GM19468 (cell line): ENCODE results near the gene MARS1.
"Not testable (repeated sequence)": the region's sequence is repeated elsewhere in the genome, so short reads cannot be mapped to it uniquely, and the experiment has no call there.

Experiments used
- ATAC-seq: cut with Tn5 transposase; IDR thresholded peaks from one replicate; pipeline ENCODE4 v1.9.1; 2021; ENCODE audit warnings: mild to moderate bottlenecking, moderate library complexity, moderate number of reproducible peaks; ENCODE audit not compliant: unreplicated experiment; ENCODE audit errors: extremely low read depth

Gene MARS1

DNA sequence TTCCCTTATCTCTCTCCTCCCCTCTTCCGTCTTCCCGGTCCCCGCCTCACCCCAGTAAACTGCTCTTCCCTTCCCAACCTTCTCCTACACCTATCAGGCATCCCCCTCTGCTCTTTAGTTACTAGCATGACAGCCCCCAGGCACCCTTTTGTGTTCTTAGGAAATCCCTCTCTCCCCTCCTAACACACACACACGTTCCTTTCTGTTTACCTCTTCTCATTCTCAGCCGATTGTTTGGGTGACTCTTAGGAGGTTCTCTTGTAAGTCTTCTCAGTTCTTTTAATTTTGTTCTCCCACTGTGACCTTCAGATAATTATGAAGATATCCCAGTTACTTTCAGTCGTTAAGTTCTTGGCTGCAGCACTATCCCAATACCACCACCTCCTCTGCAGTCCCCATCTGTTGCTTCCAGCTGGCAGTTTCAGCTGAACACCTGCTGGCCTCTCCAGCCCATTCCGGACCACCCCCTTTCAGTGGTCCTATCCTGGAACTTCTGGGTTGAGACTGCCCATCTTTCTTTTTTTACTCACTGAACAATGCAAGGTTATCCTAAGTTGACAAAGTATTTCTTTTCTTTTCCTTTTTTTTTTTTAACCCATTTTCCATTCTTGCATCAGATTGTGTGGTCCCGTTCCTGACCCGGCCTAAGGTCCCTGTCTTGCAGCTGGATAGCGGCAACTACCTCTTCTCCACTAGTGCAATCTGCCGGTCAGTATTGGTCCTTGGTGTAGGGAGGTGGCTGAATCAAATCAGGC lies 711 bp downstream of the MARS1 start:
- ATAC-seq = no peak

DNA sequence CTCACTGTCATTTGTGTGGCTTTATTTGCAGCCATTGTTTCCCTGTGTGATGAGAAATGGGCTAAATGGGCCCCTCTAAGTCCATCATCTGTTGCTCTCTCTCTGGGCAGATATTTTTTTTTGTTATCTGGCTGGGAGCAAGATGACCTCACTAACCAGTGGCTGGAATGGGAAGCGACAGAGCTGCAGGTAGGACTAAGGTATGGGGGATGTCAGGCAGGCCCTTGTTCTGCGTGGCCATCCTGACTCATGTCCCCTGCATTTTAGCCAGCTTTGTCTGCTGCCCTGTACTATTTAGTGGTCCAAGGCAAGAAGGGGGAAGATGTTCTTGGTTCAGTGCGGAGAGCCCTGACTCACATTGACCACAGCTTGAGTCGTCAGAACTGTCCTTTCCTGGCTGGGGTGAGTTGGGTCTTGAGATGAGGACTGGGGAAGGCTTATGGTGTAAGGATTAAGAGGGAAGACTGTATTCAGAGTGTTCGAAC lies 1.3 kb downstream of the MARS1 start:
- ATAC-seq = no peak

DNA sequence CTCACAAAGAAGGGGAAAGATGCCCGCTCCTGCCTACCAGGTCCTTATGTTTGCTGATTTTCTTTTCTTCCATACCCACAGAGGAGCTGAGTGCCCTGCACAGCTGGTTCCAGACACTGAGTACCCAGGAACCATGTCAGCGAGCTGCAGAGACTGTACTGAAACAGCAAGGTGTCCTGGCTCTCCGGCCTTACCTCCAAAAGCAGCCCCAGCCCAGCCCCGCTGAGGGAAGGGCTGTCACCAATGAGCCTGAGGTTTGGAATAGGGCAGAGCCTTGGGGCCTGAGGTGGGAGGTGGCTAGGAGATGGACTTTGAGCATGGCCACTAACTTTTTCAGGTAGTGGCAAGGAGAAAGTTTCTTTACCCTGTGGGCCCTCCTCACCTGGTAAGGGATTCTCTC lies 2.3 kb downstream of the MARS1 start:
- no peak for ATAC-seq

DNA sequence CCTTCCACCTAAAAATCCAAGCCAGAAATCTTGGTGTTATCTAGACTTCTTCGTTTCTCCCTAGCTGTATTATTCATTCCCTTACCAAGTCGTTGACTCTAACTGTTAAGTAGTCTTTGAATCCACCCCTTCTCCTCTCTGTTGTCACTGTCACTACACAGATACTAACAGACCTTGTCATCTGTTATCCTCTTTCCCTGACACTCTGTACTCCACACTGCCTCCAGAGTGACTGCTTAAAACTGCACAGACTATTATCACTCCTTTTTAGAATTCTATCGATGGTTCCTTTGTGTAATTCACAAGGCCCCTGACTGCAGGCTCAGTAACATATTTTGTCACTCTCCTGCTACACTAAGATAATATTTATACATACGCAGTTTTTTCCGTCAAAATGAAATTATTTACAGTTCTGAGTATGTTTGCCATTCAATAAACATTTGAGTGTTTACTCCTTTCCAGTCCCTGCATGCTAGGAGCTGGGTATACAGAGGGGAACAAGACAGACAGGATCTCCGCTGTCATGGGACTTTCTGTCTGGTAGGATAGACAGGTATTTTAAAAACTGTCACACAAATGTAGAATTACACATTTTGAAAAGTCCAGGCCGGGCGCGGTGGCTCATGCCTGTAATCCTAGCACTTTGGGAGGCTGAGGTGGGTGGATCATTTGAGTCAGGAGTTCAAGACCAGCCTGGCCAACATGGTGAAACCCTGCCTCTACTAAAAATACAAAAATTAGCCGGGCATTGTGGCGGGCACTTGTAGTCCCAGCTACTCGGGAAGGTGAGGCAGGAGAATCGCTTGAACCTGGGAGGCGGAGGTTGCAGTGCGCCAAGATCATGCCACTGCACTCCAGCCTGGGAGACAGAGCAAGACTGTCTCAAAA lies 3.8 kb downstream of the MARS1 start:
- no peak for ATAC-seq

DNA sequence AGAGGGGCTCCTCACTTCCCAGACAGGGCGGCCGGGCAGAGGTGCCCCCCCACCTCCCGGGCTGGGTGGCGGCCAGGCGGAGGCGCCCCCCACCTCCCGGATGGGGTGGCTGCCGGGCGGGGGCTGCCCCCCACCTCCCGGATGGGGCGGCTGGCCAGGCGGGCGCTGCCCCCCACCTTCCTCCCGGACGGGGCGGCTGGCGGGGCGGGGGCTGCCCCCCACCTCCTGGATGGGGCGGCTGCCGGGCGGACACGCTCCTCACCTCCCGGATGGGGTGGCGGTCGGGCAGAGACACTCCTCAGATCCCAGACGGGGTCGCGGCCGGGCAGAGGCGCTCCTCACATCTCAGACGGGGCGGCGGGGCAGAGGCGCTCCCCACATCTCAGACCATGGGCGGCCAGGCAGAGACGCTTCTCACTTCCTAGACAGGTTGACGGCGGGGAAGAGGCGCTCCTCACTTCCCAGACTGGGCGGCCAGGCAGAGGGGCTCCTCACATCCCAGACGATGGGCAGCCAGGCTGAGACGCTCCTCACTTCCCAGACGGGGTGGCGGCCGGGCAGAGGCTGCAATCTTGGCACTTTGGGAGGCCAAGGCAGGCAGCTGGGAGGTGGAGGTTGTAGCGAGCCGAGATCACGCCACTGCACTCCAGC lies 7.3 kb downstream of the MARS1 start:
- ATAC-seq = not testable (repeated sequence)

DNA sequence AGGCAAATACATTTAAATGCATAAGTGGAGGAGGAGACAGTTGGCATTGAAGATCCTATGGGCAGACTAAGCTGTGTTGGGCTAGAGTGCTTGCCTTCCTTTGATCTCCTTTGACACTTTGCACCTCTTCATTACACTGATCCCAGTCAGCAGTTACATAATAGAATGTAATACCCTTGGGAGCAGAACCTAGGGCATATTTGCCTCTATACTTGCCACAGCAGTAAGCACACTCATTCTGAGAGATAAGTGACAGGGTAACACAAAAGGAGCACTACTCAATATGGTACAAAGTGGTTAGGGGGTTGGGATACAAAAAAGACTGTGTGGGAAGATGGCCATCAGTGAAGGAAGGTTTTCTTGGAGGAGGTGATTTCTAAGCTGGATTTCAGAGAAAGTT lies 9.0 kb downstream of the MARS1 start:
- ATAC-seq = no peak

DNA sequence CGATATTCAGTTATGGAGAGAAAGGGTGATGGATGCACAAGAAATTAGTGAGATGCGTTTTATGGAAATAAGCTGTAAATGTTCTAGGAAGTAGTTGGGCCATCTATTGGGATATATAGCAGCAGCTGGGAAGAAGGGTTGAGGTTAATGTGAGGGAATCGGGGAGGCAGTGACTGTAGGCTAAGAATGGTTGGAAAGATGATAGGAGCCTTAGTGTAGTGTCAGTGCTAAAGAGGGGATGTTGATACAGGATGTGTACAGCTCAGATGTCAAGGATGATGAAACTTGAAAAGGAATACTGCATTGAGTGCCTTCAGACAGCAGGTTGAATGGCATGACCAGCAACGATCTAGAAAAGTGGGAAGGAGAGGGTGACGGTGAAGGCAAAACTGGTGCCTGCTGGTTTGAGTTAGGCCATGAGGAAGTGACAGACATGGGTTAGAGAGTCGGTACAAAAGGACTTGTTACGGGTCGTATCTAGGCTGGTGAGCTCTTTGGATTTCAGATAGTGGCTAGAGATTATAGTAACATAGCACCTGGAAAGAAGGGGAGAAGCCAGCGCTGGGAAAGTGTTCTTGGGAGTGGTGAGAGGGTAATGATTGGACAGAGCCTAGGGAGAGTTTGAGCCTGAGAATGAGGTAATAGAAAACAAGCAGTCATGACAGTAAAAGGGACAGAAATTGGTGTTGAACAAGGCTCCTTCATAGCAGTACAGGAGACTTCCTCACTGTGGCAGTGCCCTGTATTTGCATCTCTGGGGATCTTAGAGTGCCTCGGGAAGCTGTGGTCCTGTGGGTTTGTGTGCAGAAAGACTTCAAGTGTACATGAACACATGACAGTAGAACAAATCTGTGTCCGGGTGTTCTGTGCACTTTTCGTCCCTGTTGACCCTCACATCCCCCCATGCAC lies 9.6 kb downstream of the MARS1 start:
- ATAC-seq = no peak

DNA sequence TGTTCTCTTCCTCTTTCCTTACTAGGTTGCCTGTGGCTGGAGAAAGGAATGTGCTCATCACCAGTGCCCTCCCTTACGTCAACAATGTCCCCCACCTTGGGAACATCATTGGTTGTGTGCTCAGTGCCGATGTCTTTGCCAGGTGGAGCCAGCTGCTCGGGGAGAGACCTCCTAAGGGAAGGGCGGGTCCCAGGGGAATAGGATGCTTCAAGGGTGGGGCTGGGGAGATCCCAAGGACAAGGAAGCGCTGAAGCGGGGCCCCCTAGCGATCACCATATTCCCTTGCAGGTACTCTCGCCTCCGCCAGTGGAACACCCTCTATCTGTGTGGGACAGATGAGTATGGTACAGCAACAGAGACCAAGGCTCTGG lies 10.2 kb downstream of the MARS1 start:
- no peak for ATAC-seq

DNA sequence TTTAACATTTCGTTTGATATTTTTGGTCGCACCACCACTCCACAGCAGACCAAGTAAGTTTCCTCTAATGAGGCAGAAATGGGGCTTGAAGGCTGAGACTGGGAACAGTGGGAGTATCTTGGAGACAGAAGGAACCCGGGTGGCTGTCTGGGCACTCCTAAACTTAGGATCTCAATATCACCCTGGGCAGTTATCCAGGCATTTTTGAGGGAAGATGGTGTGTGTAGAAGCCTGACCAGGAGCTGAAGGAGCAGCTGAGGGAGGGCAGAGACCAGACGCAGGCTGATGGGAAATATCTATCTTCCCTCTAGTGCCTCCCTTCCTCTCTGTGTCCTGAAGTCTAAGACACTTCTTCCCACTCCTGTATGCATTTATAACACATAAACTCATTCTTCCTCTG lies 10.7 kb downstream of the MARS1 start:
- no peak for ATAC-seq

DNA sequence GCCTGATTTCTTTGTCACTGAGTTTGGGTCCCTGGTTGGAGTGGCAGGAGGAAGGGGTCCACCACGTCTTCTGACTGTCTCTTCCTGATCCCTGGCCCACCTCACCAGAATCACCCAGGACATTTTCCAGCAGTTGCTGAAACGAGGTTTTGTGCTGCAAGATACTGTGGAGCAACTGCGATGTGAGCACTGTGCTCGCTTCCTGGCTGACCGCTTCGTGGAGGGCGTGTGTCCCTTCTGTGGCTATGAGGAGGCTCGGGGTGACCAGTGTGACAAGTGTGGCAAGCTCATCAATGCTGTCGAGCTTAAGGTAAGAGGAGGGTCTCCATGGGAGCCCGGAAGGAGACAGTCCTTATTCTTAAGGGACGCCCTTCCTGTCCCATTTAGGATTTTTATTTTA lies 12.3 kb downstream of the MARS1 start:
- no peak for ATAC-seq

DNA sequence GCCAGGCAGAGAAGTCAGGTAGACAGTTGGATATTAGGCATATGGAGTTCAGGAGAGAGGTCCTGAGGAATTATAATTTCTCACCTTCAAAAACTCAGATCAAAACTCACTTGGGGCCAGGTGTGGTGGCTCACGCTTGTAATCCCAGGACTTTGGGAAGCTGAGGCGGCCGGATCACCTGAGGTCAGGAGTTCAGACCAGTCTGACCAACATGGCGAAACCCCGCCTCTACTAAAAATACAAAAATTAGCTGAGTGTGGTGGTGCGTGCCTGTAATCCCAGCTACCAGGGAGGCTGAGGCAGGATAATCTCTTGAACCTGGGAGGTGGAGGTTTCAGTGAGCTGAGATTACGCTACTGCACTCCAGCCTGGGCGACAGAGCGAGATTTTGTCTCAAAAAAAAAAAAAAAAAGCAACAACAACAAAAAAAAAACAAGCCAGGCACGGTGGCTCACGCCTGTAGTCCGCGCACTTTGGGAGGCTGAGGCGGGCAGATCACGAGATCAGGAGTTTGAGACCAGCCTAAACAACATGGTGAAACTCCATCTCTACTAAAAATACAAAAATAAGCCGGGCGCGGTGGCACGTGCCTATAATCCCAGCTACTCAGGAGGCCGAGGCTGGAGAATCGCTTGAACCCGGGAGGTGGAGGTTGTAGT lies 14.6 kb downstream of the MARS1 start:
- ATAC-seq = not testable (repeated sequence)

DNA sequence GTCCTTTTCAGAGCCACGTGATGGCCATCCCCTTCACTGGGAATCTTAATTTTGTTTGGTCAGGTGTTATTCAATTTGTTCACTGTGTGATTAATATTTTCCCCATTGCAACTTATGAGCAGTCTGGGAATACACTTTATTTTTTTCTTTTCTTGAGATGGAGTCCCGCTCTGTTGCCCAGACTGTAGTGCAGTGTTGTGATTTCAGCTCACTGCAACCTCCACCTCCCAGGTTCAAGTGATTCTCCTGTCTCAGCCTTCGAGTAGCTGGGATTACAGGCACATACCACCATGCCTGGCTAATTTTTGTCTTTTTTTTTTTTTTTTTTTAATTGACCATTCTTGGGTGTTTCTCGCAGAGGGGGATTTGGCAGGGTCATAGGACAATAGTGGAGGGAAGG lies 18.7 kb downstream of the MARS1 start:
- ATAC-seq = not testable (repeated sequence)

DNA sequence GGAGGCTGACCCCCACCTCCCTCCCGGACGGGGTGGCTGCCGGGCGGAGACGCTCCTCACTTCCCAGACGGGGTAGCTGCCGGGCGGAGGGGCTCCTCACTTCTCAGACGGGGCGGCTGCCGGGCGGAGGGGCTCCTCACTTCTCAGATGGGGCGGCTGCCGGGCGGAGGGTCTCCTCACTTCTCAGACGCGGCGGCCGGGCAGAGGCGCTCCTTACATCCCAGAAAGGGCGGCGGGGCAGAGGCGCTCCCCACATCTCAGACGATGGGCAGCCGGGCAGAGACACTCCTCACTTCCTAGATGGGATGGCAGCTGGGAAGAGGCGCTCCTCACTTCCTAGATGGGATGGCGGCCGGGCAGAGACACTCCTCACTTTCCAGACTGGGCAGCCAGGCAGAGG lies 19.9 kb downstream of the MARS1 start:
- ATAC-seq = not testable (repeated sequence)

DNA sequence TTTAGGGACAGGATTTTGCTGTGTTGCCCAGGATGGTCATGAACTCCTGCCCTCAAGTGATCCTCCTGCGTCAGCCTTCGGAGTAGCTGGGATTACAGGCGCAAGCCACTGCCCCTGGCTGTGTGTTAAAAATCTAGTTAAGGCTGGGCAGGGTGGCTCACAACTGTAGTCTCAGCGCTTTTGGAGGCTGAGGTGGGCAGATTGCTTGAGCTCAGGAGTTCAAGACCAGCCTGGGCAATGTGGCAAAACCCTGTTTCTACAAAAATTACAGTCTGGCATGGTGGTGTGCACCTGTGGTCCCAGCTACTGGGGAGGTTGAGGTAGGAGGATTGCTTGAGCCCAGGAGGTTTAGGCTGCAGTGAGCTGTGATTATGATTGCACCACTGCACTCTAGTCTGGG lies 23.3 kb downstream of the MARS1 start:
- no peak for ATAC-seq

DNA sequence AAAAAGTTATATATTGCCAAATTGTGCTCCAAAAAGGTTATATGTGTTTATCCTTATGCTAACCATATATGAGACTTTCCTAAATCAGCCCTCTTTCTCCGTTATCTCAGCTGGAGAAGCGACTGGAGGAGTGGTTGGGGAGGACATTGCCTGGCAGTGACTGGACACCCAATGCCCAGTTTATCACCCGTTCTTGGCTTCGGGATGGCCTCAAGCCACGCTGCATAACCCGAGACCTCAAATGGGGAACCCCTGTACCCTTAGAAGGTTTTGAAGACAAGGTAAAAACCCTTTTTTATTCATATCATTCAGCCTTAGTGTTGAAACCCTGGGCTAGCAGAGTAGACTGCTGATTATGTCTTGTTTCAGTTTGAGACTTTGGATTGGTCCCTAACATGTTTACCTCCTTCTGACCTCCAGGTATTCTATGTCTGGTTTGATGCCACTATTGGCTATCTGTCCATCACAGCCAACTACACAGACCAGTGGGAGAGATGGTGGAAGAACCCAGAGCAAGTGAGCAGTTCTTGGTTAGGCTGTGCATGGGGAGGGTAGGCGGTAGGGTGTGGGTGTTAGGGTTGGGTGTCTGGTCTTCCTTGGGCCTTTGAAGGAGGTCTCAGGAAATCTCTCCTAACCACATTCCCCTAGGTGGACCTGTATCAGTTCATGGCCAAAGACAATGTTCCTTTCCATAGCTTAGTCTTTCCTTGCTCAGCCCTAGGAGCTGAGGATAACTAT lies 23.9 kb downstream of the MARS1 start:
- no peak for ATAC-seq

DNA sequence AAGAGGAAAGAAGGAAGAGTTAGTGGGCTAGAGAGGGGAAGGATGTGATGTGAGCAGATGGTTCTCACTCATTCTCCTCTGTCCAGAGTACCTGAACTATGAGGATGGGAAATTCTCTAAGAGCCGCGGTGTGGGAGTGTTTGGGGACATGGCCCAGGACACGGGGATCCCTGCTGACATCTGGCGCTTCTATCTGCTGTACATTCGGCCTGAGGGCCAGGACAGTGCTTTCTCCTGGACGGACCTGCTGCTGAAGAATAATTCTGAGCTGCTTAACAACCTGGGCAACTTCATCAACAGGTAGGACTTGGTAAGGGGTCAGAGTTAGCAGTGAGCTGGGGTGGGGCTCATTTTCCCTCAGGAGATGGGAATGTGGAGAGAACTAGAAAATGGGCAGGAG lies 24.8 kb downstream of the MARS1 start:
- ATAC-seq = no peak

DNA sequence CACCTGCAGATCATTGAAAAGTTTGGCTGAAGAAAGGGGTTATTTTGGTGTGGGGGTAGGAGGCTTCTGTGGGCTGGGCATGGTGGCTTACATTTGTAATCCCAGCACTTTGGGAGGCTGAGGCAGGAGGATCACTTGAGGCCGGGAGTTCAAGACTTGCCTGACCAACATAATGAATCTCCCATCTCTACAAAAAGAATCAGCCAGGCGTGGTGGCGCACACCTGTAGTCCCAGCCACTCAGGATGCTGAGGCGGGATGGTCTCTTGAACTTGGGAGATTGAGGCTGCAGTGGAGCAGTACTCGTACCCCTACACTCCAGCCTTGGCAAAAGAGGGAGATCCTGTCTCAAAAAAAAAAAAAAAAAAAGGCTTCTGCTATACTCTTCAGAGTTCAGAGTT lies 25.4 kb downstream of the MARS1 start:
- ATAC-seq = no peak

DNA sequence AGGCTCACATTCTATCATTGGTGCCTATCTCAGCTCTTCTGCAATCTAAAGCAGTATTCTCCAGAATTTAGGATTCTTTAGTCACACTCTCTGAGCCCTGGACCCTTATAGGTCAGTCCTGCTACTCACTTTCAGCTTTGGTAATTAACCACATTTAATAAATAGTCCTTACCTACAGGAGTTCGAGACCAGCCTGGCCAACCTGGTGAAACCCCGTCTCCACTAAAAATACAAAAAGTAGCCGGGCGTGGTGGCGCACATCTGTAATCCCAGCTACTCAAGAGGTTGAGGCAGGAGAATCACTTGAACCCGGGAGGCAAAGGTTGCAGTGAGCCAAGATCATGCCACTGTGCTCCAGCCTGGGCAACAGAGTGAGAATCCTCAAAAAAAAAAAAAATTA lies 25.8 kb downstream of the MARS1 start:
- ATAC-seq = not testable (repeated sequence)

DNA sequence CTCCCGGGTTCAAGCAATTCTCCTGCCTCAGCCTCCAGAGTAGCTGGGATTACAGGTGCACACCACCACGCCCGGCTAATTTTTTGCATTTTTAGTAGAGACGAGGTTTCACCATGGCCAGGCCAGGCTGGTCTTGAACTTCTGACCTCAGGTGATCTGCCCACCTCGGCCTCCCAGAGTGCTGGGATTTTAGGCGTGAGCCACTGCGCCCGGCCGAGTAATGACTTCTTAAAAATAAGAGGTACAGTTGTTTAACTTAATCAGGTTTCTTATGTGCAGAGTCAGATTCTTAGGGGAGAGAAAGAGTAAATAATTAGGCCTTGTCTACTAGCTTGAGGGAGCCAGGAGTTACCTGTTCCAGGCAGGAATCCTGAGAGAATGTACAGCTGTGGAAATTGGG lies 26.4 kb downstream of the MARS1 start:
- ATAC-seq = not testable (repeated sequence)
